Hepatocyte (in vitro differentiated cells): ENCODE measurements around the gene LYVE1. TPM values are rescaled to one million over a fixed set of nuclear protein-coding genes. Genes with fewer than 3 reads are reported as not detected.

Experiments
- DNase-seq: peaks from one replicate; pipeline ENCODE4 v3.0.0-alpha.2; 2016; ENCODE audit warnings: low spot score
- H2AFZ ChIP-seq: fragments of 200-600 bp; sonication (generic); 2 replicates; pipeline ENCODE4 v1.6.0; 2016; ENCODE audit warnings: antibody characterized with exemption, mild to moderate bottlenecking
- H3K27ac ChIP-seq: fragments of 200-600 bp; sonication (generic); 2 replicates; pipeline ENCODE4 v1.5.1; 2016; ENCODE audit warnings: mild to moderate bottlenecking
- H3K27me3 ChIP-seq: fragments of 200-600 bp; sonication (generic); 2 replicates; pipeline ENCODE4 v1.6.1; 2016
- H3K36me3 ChIP-seq: fragments of 200-600 bp; sonication (generic); replicated peaks from 2 replicates; pipeline ENCODE4 v1.5.1; 2016; ENCODE audit warnings: low read depth; ENCODE audit not compliant: insufficient read depth
- H3K4me1 ChIP-seq: fragments of 200-600 bp; sonication (generic); 2 replicates; pipeline ENCODE4 v1.5.1; 2016; ENCODE audit warnings: mild to moderate bottlenecking, moderate library complexity; ENCODE audit not compliant: insufficient read depth
- H3K4me2 ChIP-seq: fragments of 200-600 bp; sonication (generic); 2 replicates; pipeline ENCODE4 v1.6.0; 2016
- H3K4me3 ChIP-seq: fragments of 200-600 bp; sonication (generic); 2 replicates; pipeline ENCODE4 v1.5.1; 2016; ENCODE audit warnings: mild to moderate bottlenecking
- H3K79me2 ChIP-seq: fragments of 200-600 bp; sonication (generic); 2 replicates; pipeline ENCODE4 v1.6.0; 2017; ENCODE audit warnings: mild to moderate bottlenecking
- H3K9me2 ChIP-seq: fragments of 200-600 bp; sonication (generic); replicated peaks from 2 replicates; pipeline ENCODE4 v1.6.0; 2017; ENCODE audit warnings: mild to moderate bottlenecking; ENCODE audit not compliant: insufficient read depth
- H3K9me3 ChIP-seq: fragments of 200-600 bp; sonication (generic); 2 replicates; pipeline ENCODE4 v1.5.1; 2016; ENCODE audit warnings: low read depth, mild to moderate bottlenecking
- H4K20me1 ChIP-seq: fragments of 200-600 bp; sonication (generic); 2 replicates; pipeline ENCODE4 v1.6.0; 2016; ENCODE audit warnings: mild to moderate bottlenecking; ENCODE audit not compliant: insufficient read depth, poor library complexity, severe bottlenecking
- EZH2 ChIP-seq: fragments of 200-600 bp; sonication (generic); IDR thresholded peaks from 2 replicates; pipeline ENCODE4 v1.6.1; 2016; ENCODE audit warnings: antibody characterized with exemption, mild to moderate bottlenecking, borderline replicate concordance
- EZH2phosphoT487 ChIP-seq: fragments of 200-600 bp; sonication (generic); IDR thresholded peaks from one replicate; pipeline ENCODE4 v1.6.1; 2018; ENCODE audit warnings: antibody characterized with exemption, mild to moderate bottlenecking, low read depth, moderate library complexity; ENCODE audit not compliant: unreplicated experiment, severe bottlenecking
- WGBS: methylation state at CpG from one replicate; pipeline ENCODE4 v1.1.6; 2016; ENCODE audit warnings: low lambda C conversion rate; ENCODE audit errors: missing lambda C conversion rate; 5-methylcytosine and 5-hydroxymethylcytosine counted together
- polyA plus RNA-seq: library from polyadenylated mRNA; unstranded; fragments of >200 nt; fragmentation: Nextera tagmentation; extraction: Ambion mirVana; gene quantifications from 2 replicates; pipeline ENCODE4 v1.2.1, GENCODE V29; 2016
- total RNA-seq: library from RNA; depleted of rRNA; stranded (reverse); fragments of >200 nt; gene quantifications from 2 replicates; pipeline ENCODE4 v1.2.3, GENCODE V29; 2014
- TF ChIP-seq, protein P1 (sequence below): fragments of 200-600 bp; sonication (generic); IDR thresholded peaks from 2 replicates; pipeline ENCODE4 v1.5.1; 2016; ENCODE audit warnings: antibody characterized with exemption, mild to moderate bottlenecking; ENCODE audit not compliant: poor library complexity

The LYVE1 gene
- total and polyA plus RNA-seq, 2 experiments from 2014 or later, result 2.9 to 9.1 TPM

DNA sequence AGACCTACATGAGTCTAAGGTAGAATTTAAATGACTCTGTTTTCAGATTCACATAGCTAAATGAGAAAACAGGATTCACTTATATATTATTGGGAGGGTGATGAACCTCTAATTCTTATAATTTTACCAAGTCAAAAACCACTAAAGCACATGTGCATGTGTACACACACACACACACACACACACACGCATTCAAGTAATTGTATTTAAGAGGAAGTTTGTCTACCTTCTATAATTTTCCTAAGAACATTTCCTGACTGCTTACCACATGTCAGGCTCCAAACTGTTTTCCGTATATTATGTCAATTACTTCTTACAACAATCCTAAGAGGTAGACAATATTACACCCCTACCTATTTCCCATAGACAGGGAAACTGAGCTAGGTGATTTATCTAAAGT lies 34.1 kb downstream of the LYVE1 start:
- TF ChIP-seq EZH2phosphoT487, result no peak
- Histone ChIP-seq H3K4me2 (no peak overlapping the region), H3K36me3 (no peaks in the 10 kb centered on the region), H3K9me2 (no peaks in the 10 kb centered on the region), H3K9me3 (no peaks in the 10 kb centered on the region), H2AFZ (no peak overlapping the region), H3K4me1 (no peaks in the 10 kb centered on the region), H3K27ac (no peak overlapping the region), H4K20me1 (no peaks in the 10 kb centered on the region), H3K27me3 (no peaks in the 10 kb centered on the region), H3K4me3 (no peak overlapping the region), H3K79me2 (peaks cover 25% of the 10 kb centered on the region)
- 88% methylated on average over 2 of the region's 2 CpGs for WGBS
- no peak for DNase-seq

DNA sequence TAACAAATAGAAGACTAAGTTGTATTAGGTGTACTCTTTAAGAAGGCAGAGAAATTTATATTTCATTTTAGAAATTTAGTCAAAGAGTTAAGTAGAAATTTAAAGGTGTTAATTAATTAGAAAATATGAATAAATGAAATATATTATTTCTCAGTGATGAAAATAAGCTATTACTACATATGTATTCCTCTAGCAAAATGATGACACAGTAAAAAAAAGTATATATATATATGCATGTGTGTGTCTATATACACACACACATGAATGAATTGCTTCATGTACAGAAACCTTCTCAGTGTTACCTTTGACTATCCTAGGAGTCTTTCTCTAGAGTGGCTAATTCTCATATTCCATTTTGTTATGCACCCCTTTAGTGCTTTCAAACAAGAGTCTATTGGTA lies 35.1 kb downstream of the LYVE1 start:
- Histone ChIP-seq H3K27me3 (no peaks in the 10 kb centered on the region), H4K20me1 (no peaks in the 10 kb centered on the region), H3K4me3 (no peak overlapping the region), H3K79me2 (peaks cover 15% of the 10 kb centered on the region), H3K9me2 (no peaks in the 10 kb centered on the region), H3K27ac (no peak overlapping the region), H3K9me3 (no peaks in the 10 kb centered on the region), H2AFZ (no peak overlapping the region), H3K4me2 (no peak overlapping the region), H3K36me3 (no peaks in the 10 kb centered on the region), H3K4me1 (peaks cover 4% of the 10 kb centered on the region)
- TF ChIP-seq, protein P1, sequence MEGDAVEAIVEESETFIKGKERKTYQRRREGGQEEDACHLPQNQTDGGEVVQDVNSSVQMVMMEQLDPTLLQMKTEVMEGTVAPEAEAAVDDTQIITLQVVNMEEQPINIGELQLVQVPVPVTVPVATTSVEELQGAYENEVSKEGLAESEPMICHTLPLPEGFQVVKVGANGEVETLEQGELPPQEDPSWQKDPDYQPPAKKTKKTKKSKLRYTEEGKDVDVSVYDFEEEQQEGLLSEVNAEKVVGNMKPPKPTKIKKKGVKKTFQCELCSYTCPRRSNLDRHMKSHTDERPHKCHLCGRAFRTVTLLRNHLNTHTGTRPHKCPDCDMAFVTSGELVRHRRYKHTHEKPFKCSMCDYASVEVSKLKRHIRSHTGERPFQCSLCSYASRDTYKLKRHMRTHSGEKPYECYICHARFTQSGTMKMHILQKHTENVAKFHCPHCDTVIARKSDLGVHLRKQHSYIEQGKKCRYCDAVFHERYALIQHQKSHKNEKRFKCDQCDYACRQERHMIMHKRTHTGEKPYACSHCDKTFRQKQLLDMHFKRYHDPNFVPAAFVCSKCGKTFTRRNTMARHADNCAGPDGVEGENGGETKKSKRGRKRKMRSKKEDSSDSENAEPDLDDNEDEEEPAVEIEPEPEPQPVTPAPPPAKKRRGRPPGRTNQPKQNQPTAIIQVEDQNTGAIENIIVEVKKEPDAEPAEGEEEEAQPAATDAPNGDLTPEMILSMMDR, result no peak
- no peak for TF ChIP-seq EZH2phosphoT487
- no peak for TF ChIP-seq EZH2
- DNase-seq, result no peak

DNA sequence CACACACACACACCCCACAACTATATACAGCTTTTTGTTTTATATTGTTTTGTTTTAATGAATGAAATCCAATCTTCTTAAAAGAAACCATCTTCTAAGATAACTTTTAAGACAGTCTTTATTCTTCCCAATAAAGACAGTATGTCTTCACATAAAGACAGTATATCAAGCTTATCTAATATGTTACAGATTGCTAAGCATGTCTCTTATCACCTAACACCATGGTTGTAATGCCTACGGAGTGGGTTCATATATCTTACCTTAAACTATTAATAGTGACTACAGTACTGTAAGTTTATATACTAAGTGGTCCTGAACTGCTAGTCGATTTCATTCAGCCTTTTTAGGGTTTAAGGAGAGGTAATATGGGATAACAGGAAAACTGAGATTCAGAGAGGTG lies 35.9 kb downstream of the LYVE1 start:
- H4K20me1 ChIP-seq, result no peaks in the 10 kb centered on the region
- no peak for TF ChIP-seq EZH2phosphoT487
- TF ChIP-seq, protein P1, result no peak
- TF ChIP-seq EZH2, result no peak
- no peak overlapping the region for H3K27ac ChIP-seq
- no peaks in the 10 kb centered on the region for H3K9me3 ChIP-seq
- peaks cover 7% of the 10 kb centered on the region for H3K79me2 ChIP-seq
- H3K4me3 ChIP-seq, result no peak overlapping the region
- H3K4me1 ChIP-seq, result peaks cover 12% of the 10 kb centered on the region
- no peaks in the 10 kb centered on the region for H3K27me3 ChIP-seq
- no peaks in the 10 kb centered on the region for H3K36me3 ChIP-seq
- H3K4me2 ChIP-seq, result no peak overlapping the region
- no peak overlapping the region for H2AFZ ChIP-seq
- no peaks in the 10 kb centered on the region for H3K9me2 ChIP-seq
- DNase-seq, result no peak
- WGBS, result 53% methylated on average over 2 of the region's 2 CpGs

DNA sequence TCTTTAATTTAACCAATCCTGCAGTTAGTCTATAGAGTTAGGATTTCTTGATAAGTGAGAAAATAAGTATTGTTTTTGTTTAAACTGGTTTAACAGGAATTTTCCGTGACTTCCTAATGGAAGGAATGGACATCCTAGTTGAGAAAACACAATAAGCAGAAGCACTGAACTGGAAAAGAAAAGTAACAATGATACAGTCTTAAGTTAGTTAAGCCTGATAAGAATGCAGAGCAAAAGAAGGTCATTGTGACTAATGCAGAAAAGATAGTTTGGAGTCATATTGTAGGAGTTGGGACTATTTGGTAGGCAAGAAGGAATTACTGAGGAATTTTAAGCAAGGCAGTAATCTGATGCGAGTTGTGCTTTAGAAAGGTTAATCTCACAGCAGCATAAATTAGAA lies 39.2 kb downstream of the LYVE1 start:
- H3K4me1 ChIP-seq, result peaks cover 18% of the 10 kb centered on the region
- no peaks in the 10 kb centered on the region for H3K36me3 ChIP-seq
- H3K27ac ChIP-seq, result no peak overlapping the region
- H4K20me1 ChIP-seq, result no peaks in the 10 kb centered on the region
- WGBS, result 83% methylated on average over 2 of the region's 2 CpGs
- no peak overlapping the region for H3K4me2 ChIP-seq
- no peaks in the 10 kb centered on the region for H3K9me3 ChIP-seq
- no peaks in the 10 kb centered on the region for H3K79me2 ChIP-seq
- TF ChIP-seq EZH2 (no peak), EZH2phosphoT487 (no peak)
- TF ChIP-seq, protein P1, result no peak
- H2AFZ ChIP-seq, result no peak overlapping the region
- H3K9me2 ChIP-seq, result no peaks in the 10 kb centered on the region
- H3K27me3 ChIP-seq, result no peaks in the 10 kb centered on the region
- H3K4me3 ChIP-seq, result no peak overlapping the region
- DNase-seq, result no peak
